ENCODE data around the gene RAB32. TPM values are rescaled to one million over a fixed set of nuclear protein-coding genes. Genes with fewer than 3 reads are reported as not detected.
"Not testable (repeated sequence)": the region's sequence is repeated elsewhere in the genome, so short reads cannot be mapped to it uniquely, and the experiment has no call there.

RAB32 gene
- total RNA-seq, 3 donors from 2014 or later: 28.7 to 39.9 (median 30.6) TPM

GRCh38 chr6:146553377-146554135 lies 9.9 kb downstream of the RAB32 start:
- Histone ChIP-seq H3K4me3 (no peak overlapping the region), H3K4me1 (ENCODE audit: low read depth) (no peaks in the 10 kb centered on the region), H3K36me3 (ENCODE audit: low read depth) (no peaks in the 10 kb centered on the region), H3K9me3 (no peaks in the 10 kb centered on the region)
- intact Hi-C loops (cut with DNase I, micrococcal nuclease): no loop called here
- no peak for TF ChIP-seq CTCF (IDR thresholded peaks at IDR 0.05)
- ATAC-seq (no peak), DNase-seq (no peak)

GRCh38 chr6:146560607-146561006 lies 17.0 kb downstream of the RAB32 start:
- DNase-seq (no peak), ATAC-seq (no peak)
- Histone ChIP-seq H3K4me3 (no peak overlapping the region), H3K9me3 (no peaks in the 10 kb centered on the region), H3K36me3 (ENCODE audit: low read depth) (no peaks in the 10 kb centered on the region), H3K4me1 (ENCODE audit: low read depth) (no peaks in the 10 kb centered on the region)
- intact Hi-C loops (cut with DNase I, micrococcal nuclease): no loop called here
- TF ChIP-seq CTCF (IDR thresholded peaks at IDR 0.05): no peak

GRCh38 chr6:146566661-146567060 lies 23.0 kb downstream of the RAB32 start:
- ATAC-seq; intact Hi-C loops (cut with DNase I, micrococcal nuclease); H3K4me3 ChIP-seq; H3K36me3 ChIP-seq (ENCODE audit: low read depth); H3K4me1 ChIP-seq (ENCODE audit: low read depth); DNase-seq; H3K9me3 ChIP-seq: not testable (repeated sequence)

GRCh38 chr6:146568619-146569018 lies 25.0 kb downstream of the RAB32 start:
- H3K36me3 ChIP-seq (ENCODE audit: low read depth); DNase-seq; ATAC-seq; H3K4me1 ChIP-seq (ENCODE audit: low read depth); H3K4me3 ChIP-seq; intact Hi-C loops (cut with DNase I, micrococcal nuclease); H3K9me3 ChIP-seq: not testable (repeated sequence)

- ATAC-seq: no peak
Observed at GRCh38 chr6:146574211-146574610, 30.6 kb downstream of the RAB32 start.

GRCh38 chr6:146578054-146578453 lies 34.4 kb downstream of the RAB32 start:
- TF ChIP-seq CTCF (IDR thresholded peaks at IDR 0.05): no peak
- Histone ChIP-seq H3K4me3 (no peak overlapping the region), H3K4me1 (ENCODE audit: low read depth) (no peaks in the 10 kb centered on the region), H3K36me3 (ENCODE audit: low read depth) (no peaks in the 10 kb centered on the region), H3K9me3 (no peaks in the 10 kb centered on the region)
- intact Hi-C loops (cut with DNase I, micrococcal nuclease): no loop called here
- ATAC-seq: no peak
- no peak for DNase-seq

More at GRCh38 chr6:146574211-146574610, 30.6 kb downstream of the RAB32 start:
- DNase-seq: no peak
- Histone ChIP-seq H3K4me3 (no peak overlapping the region), H3K4me1 (ENCODE audit: low read depth) (no peaks in the 10 kb centered on the region), H3K9me3 (no peaks in the 10 kb centered on the region), H3K36me3 (ENCODE audit: low read depth) (no peaks in the 10 kb centered on the region)
- TF ChIP-seq CTCF (IDR thresholded peaks at IDR 0.05): no peak
- intact Hi-C loops (cut with DNase I, micrococcal nuclease): no loop called here

GRCh38 chr6:146581968-146582367 lies 38.3 kb downstream of the RAB32 start:
- TF ChIP-seq CTCF (IDR thresholded peaks at IDR 0.05): no peak
- no peak overlapping the region for H3K4me3 ChIP-seq
- H3K4me1 ChIP-seq (ENCODE audit: low read depth): no peaks in the 10 kb centered on the region
- ATAC-seq: no peak
- intact Hi-C loops (cut with DNase I, micrococcal nuclease): no loop called here
- no peaks in the 10 kb centered on the region for H3K36me3 ChIP-seq (ENCODE audit: low read depth)
- DNase-seq: no peak
- H3K9me3 ChIP-seq: no peaks in the 10 kb centered on the region

Data from mucosa of descending colon (tissue), 3 donors.